Left forelimb (tissue), 1 donor: ENCODE measurements around the gene WNT2.
A peak's percentile ranks its signal among the peaks of the same experiment; 100 is the strongest.

ENCODE experiments used
- DNase-seq: peaks from one replicate; pipeline ENCODE4 v3.0.0-alpha.2; 2018; ENCODE audit warnings: low spot score

Gene WNT2

DNA sequence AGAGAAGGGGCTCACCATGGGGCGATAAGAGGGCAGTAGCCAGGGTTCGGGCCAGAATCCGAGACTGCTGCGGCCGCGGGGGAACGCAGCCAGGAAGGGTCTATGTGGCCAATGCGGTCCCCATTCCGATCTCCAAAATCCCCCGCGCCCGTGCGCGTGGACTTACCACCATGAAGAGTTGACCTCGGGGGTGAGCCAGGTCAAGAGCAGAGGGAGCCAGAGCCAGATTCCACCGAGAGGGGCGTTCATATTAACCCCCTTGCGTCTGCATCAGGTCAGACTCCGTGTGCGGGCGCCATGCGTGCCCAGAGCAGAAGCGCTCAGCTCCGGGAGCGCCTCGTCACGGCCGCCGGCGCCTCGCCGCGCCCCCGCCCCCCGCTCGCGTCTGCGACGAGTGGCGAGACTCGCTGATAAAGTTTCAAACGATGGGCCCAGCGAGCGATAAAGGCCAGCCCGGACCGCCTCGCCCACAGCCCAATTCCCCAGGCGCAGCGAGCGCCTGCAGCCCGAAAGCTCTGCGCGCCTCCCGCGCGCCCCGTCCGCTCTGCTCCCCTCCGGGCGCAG is at the start of gene WNT2:
WNT2 (minus strand) TSS at position 318 of the 564 bp plus-strand sequence; CDS start at position 249, 69 bp downstream.
- no peak for DNase-seq

DNA sequence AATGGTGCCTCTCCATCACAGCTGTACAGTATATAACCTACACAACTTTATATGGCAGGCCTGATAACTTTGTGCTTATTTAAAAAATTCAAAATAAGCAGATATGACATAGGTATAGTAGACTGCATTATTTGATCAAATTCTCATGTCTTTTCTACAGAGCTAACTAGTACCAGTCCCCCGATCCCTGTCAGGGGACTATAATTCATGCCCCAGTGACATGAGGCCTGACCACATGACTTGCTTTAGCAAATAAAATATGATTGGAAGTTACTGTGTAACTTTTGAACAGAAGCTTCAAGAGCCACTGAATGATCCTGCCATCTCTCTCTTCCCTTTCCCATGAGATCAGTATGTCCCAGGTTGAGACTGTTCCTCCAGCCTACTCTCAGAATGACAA is 49.2 kb upstream of the WNT2 start:
- DNase-seq, result no peak

DNA sequence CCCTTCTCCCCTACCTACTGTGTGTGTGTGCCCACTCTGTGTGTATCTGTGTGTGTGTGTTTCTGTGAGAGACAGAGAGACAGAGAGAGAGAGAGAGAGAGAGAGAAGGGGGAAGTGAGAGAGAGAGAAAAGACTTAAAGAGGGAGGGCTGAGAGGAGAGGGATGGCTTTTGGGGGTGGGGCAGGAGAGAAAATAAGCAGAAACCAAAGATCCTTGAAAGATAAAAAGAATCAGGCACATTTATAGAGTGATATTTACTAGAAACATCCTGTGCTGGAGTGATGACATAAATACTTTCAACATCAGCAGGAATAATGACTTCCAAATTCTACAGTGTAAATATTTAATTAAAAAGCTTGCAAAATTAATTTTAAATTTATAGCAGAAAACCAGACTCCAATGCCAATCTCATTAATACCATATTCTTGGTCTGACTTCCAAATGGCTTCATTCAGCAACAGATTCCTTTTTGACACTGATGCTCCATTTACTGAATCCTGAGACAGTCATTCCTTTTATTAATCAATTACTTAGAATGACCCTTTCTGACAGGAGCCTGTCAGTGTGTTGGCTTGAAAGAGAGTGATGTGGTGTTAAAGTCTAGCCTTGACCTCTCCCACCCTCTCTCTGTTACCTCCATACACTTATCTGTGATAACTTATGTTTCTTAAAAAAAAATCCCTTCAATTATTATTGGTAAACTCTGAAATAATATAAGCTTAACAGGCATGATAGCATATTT is 41.7 kb upstream of the WNT2 start:
- DNase-seq, result no peak

DNA sequence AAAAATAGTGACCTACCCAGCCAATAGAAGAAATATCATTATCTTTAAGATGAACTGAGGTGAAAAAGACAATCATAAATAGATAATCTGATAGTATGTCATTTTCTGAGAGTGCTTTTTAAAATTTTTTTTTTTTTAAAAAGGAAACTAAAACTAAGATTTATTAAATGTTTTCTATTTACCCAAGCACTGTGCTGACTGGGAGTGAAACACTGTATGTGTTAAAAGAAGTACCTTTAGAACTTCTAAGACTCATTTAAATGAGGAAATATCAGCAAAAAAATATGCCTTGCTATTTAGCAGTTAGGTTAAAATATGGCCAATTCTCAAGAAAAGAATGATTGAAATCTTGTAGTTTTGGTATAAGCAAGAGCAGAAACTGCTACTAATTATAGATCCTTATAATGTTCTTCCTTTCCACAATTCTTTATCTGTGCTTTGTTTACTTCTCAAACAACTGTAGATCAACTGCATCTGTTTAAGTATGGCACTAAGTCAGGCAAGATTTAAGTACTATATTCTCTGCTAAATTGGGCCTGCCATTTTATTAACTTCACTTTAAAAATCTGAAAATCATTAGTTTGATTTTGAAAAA is 39.5 kb upstream of the WNT2 start:
- no peak for DNase-seq

DNA sequence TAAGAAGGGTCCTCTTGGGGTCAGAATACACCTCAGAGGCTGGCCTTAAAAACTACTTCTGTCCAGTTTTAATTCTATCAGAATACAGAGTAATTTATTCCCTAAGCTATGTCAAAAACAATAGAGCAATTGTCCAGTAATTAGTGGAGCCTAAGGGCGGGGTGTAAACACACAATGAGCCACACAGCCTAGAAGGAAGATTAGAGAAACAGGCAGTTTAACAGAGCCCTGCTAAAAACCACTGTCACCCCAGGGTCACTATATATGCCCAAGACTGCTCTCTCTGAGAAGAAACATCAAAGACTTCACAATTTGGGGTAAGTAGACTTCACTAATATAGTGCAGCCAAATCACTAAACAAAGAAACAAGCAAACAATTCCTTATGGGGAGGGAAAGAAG is 27.2 kb upstream of the WNT2 start:
- no peak for DNase-seq

DNA sequence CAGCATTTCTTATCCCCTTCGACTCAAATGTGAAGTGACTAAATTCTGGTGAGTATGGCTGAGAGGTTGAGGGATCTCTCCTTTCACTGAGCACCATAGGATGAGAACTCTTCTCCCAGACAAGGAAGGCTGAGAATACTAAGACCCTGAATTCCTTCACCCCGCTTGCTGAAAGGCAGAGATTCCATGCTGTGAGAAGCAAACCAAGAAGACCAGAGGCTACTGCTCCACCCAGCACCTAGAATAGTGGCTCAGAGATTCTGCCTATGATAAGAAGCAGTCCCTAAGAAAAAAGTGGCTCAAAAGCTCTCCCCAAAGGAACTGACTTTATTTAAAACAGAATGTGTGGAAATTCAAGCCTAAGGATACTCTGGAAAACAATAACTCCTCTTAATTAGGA is 26.7 kb upstream of the WNT2 start:
- no peak for DNase-seq

DNA sequence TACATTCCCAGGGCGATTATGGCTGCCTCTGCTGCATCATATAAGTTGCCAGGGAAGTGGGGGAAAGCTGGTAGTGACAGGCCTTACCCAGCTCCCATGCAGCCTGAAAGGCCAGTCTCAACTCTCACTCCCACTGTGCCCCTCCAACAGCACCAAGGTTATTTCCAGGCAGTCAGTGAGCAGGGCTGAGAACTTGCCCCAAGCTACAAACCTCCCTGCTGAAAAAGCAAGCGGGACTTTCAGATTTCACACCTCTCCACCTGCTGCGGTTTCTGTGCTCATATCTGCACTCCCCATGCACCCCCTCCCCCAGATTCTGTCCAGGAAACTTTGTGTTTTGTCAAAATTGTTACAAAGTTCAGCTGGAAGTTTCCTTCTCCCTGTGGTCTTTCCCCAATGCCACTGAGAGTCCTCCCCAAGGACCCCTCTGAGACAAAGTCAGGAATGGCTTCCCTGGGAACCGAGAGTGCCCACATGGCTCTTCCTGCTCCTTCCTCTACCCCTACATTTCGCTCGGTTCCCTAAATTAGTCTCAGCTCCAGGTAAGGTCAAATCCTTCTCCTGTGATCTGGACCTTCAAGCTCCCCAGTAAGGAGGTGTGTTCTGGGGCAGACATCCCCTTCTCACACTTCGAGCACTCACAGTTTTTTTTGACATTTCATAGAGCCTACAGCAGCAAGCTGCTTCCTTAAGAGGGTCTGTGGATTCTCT is 25.3 kb upstream of the WNT2 start:
- DNase-seq, result no peak

DNA sequence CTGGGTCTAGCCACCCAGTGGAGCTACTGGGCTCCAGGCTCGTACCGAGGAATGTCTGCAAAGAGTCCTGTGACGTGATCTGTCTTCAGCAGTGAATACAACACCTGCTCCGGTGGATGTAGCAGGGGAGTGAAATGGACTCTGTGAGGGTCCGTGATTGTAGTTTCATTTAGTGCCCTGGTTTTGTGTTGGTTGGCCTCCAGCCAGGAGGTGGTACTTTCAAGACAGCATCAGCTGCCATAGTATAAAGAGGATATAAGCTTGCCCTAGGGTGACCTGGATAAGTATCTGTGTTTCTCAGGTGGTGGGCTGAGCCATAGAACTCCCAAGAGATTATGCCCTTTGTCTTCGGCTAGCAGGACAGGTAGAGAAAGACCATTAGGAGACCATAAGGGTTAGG is 24.6 kb upstream of the WNT2 start:
- DNase-seq, result no peak

DNA sequence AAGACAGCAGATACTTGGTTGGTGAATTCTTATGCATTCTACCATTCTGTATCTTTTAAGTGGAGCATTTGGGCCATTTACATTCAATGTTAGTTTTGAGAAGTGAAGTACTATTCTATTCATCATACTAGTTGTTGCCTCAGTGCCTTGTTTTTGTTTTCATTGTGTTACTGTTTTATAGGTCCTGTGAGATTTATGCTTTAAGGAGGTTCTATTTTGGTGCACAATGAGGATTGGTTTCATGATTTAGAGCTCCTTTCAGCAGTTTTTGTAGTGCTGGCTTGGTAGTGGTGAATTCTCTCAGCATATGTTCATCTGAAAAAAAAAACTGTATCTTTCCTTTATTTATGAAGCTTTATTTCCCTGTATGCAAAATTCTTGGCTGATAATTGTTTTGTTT is 23.3 kb upstream of the WNT2 start:
- no peak for DNase-seq

DNA sequence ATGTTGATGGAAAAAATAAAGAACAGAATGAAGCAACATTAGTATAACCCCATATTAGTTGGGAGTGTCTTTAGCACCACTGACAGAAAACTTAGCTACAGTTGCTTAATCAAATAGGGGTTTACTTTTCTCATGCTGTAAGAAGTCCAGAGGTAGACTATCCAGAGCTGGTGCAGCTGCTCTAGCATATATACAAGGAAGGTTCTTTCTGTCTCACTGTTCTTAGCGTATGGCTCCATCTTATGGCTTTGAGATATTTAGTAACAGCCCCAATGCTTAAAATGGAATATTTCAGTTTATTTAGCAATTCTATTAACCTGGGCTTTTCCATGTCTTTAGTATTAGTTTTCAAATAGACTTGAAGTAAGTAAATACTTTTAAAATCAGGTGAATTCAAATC is 15.2 kb upstream of the WNT2 start:
- DNase-seq, result no peak

DNA sequence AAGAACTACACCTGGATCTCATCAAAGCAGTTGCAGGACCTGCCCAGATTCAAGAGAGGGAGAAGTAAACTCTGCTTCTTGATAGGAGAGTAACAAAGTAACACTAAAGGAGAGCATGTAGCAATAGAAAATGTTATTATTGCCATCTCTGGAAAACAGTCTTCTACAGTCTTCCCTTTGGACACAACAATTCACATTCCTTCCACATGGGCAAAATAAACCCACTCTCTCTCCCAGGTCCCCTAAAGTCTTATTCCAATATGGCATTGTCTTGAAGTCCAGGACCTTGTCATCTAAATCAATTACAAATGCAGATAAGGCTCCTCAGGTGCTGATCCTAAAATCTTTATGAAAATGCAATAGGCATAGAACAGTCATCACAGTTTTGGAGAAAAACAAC is 10.3 kb upstream of the WNT2 start:
- no peak for DNase-seq

DNA sequence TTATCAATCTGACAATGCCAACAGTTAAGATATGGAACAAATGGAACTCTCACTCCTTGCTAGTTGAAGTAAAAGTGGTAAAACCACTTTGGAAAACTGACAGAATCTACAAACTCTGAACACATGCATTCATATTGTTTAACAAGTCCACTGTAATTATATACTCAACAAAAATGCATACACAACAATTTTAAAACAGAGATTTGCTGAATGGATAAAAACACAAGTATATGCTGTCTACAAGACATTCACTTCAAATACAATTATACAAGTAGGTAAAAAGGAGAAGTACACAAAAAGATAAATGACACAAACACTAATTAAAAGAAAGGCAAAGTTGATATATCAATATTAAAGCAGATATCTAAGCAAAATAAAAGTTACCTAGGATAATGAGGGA is 9.2 kb upstream of the WNT2 start:
- no peak for DNase-seq

DNA sequence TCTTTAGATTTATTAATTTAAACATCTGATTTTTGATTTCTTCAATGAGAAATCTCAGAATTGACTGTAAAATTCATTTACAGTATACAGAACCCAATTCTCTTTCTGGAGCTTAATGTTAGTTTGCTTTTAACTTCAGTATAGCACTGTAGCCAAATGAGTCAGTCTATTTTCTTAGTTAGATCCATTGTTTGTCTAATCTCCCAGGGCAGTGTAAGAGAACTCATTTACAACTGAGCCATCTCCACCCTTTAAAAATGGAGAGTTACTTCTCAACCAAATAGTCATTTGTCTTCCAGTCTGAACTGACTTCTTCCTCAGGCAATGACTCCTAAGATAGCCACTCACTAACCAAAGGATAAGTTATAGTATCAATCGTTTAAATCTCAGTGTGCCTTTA is 3.0 kb upstream of the WNT2 start:
- no peak for DNase-seq

DNA sequence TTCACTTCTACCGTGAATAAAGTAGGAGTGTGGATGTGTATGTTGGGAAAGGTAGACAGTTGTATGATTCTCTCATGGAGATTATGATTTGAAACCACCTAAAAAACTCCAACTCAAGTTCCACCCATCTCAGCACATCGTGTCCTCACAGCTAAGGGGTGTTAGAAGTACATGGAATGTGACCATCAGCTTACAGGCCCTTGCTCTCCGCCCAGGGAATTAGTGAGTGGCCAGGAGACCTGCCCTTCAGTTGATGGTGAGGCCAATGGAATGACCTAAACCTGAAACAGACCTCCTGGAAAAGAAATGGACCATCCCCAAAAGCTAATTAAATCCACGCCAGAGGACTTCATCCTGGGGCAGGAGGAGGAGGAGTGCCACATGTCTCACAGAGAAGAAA is 2.1 kb upstream of the WNT2 start:
- no peak for DNase-seq

DNA sequence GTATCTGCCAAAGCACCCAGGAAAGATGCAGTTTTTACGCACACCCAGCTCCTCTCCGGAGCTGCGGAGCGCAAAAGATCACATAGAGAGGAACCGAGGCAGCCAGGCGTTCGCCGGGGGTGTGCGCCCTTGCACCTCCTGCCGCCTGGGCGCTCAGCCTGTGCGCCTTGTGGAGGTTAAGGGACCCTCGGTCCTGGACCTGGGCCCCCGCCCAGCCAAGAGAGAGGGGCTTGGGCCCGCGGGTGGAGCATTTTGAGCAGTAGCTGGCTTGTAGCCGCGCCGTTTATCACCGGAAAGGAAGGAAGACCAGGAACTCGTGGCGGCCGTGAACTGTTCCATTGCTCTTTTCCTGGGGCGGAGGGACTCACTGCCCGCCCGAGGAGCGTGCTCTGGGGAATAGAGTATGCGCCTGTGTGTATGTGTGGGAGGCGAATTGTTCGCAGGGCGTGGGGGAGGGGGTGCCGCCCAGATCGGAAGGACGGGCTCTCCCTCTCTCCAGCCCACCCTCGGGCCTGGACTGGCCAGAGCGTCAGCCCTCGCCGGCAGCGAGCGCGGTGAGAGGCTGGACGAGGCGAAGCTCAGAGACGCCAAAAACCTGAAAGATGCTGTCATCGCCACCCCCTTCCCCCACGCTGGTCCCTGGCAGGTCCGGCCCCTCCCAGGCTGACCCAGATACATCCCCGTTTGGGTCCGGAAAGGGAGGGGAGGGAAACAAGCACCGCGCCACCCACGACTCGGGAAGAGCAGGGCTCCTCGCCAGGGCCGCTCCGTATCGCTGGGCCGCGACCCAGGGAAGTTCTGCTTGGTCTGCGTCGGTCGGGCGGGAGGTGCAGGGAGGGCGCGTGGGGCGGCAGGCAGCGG is 1.2 kb upstream of the WNT2 start:
- DNase-seq, result peak; percentile 73

DNA sequence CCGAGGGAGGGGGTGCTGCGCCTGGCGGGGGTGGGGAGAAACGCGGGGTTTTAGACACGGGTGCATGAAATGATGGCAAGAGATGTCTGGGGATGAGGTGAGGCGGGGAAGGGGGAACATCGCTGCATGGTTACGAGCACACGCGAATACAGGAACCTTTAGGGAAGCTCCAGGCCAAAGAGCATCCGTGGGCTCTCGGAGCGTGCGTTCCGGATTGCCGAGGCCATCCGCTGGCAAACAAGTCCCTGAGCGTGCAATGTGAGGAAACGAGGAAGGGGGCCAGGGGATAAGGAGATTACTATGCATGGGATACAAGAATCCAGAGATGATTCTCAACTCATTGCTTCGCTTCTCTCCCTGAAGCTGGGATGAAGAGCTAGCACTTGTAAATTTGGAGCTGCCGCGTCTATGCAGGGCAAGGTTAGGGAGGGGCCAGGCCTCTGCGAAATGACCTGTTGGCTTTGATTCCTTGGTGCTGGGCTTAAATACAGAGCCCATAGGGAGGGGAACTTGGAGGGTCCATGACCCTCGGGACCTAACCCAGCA is 520 bp upstream of the WNT2 start:
- DNase-seq, result no peak

DNA sequence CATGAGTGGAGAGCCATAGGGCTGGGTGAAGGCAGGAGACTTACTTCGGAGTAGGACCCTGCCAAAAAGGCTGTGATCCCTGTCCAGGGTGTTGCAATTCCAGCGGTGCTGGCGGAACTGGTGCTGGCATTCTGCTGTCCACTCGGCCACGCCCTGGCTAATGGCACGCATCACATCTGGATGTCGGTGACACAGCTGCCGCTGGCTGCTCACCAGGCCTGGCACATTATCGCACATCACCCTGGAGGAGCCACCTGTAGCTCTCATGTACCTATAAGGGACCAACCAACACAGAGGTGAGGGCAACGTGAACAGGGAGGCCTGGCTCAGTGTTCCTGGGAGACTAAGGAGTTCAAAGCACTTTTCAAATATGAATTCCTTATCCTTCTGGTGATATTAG is 2.3 kb downstream of the WNT2 start:
- DNase-seq, result no peak

DNA sequence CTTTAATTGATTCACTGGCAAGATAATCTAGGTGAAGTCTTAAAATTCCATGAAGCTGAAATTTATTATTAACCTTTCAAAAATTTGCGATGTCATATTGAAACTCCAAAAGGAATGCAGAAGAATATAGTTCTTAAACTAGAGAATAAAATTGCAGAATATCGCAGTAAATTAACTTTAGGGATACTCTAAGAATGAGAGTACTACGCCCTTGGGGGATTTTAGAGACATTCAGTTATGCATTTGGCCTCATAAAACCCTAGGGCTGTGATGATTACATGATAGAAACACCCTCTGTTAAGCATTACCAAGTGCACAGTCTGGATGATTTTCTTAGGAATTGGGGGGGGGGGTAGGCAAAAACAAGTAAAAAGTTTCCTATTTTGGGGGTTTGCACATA is 3.7 kb downstream of the WNT2 start:
- DNase-seq, result no peak

DNA sequence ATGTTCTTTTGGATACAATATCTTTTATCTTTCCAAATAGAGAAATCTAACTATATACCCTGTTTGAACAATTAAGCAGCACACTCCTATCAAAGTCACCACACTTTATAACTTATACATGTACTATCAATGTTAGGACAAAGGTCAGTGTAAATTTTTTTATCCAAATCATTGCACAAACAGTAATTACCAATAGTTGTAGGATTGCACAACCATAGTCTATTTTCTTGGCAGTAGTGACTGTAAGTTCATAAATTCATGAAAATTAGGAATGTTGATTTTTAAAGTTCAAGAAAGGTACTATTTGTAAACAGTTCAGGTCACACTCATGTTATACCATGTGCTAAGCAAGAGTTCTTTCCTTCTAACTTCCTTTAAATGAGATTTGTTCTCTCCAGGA is 9.3 kb downstream of the WNT2 start:
- no peak for DNase-seq

DNA sequence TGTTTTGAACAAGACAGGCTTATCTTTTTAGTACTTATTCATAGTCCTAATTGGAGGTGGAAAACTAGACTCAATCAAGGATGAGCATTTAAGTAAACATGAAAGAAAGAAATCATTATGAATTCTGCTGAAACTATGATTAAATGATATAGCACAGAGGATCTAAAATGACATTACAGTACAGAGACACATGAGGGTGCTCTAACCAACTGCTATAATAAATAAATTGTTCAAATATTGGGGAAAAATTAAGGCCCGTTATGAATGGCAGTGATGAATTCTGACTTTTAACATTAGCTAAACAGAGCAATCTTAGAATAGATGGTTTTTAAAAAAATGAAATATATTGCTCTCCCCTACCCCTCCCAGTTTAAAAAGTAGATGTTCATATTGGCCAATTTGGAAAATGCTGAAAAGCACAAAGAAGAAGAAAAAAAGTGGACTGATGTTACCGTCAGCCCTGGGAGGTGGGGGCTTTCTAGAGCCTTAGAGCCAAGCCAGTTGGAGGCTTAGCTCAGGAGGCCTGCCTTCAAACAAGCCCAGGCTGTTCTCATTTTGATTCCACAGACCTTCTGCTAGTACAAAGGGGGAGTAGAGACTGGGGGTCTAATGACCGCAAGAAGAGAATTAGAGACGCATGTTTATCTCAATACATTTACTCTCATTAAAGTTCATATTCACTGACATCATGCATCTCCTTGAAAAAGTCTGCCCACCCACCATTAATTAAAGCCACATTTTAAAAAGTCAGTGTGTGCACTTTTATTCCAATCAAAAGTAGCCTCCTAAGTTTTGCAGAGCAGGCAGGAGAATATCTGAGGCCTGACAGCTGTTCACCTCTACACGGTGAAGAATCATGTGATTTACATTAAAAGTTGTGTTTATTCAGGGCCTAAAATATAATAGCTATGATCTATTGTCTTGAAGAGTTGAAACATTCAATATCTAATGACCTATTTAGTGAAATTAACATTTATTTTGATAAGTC is 10.0 kb downstream of the WNT2 start:
- no peak for DNase-seq

DNA sequence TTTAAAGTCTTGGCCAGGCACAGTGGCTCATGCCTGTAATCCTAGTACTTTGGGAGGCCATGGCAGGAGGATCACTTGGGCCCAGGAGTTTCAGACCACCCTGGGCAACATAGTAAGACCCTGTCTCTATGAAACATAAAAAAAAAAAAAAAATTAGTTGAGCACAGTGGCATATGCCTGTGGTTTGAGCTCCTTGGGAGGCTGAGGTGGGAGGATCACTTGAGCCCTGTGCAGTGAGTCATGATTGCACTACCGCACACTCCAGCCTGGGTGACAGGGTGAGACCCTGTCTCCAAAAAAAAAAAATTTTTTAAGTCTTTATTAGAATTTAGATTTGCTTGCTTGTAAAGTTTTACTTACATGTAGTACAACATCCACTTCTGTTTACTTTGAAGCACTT is 14.0 kb downstream of the WNT2 start:
- DNase-seq, result no peak
